Astrocyte (in vitro differentiated cells and primary cell): ENCODE measurements around the gene BCR. TPM values are rescaled to one million over a fixed set of nuclear protein-coding genes. Genes with fewer than 3 reads are reported as not detected.

Source experiments
- DNase-seq: peaks from one replicate; pipeline ENCODE4 v3.0.0-alpha.2; 2010; ENCODE audit warnings: low read depth
- FAIRE-seq: peaks from 2 replicates; lab custom pipeline; 2011; peaks lifted over from hg19 to GRCh38; lab: Jason Lieb, UNC
- H2AFZ ChIP-seq: 2 replicates; pipeline ENCODE4 v1.6.0; 2012; ENCODE audit warnings: low read depth, low read length, inconsistent platforms
- H3K27ac ChIP-seq: 2 replicates; pipeline ENCODE4 v1.5.1; 2011; ENCODE audit warnings: low read depth, low read length, inconsistent platforms
- H3K27me3 ChIP-seq: 2 replicates; pipeline ENCODE4 v1.6.0; 2011; ENCODE audit warnings: low read length, inconsistent platforms; ENCODE audit not compliant: insufficient read depth
- H3K36me3 ChIP-seq: 2 replicates; pipeline ENCODE4 v1.5.1; 2011; ENCODE audit warnings: low read length, inconsistent platforms; ENCODE audit not compliant: insufficient read depth
- H3K4me1 ChIP-seq: 2 replicates; pipeline ENCODE4 v1.5.1; 2011; ENCODE audit warnings: low read length, inconsistent platforms; ENCODE audit not compliant: insufficient read depth
- H3K4me2 ChIP-seq: 2 replicates; pipeline ENCODE4 v1.6.0; 2012; ENCODE audit warnings: low read length, inconsistent platforms
- H3K4me3 ChIP-seq: 2 replicates; pipeline ENCODE4 v1.5.1; 2011; ENCODE audit warnings: low read depth, mild to moderate bottlenecking, low read length, inconsistent platforms; ENCODE audit not compliant: insufficient read depth
- H3K79me2 ChIP-seq: 2 replicates; pipeline ENCODE4 v1.6.0; 2012; ENCODE audit warnings: mild to moderate bottlenecking, low read length, inconsistent platforms; ENCODE audit not compliant: insufficient read depth
- H3K9ac ChIP-seq: 2 replicates; pipeline ENCODE4 v1.6.0; 2012; ENCODE audit warnings: mild to moderate bottlenecking, low read length, inconsistent platforms
- H3K9me3 ChIP-seq: 2 replicates; pipeline ENCODE4 v1.5.1; 2012; ENCODE audit warnings: low read depth, mild to moderate bottlenecking, low read length, inconsistent platforms; ENCODE audit not compliant: insufficient read depth
- H4K20me1 ChIP-seq: 2 replicates; pipeline ENCODE4 v1.6.0; 2012; ENCODE audit warnings: low read length, inconsistent platforms; ENCODE audit not compliant: insufficient read depth
- H3K27ac Mint-ChIP-seq: one replicate; pipeline ENCODE4 v1.8.0; 2021; ENCODE audit warnings: mild to moderate bottlenecking, mixed read lengths; ENCODE audit not compliant: unreplicated experiment
- H3K27me3 Mint-ChIP-seq: one replicate; pipeline ENCODE4 v1.8.0; 2021; ENCODE audit warnings: low read depth, mixed read lengths; ENCODE audit not compliant: unreplicated experiment
- H3K36me3 Mint-ChIP-seq: one replicate; pipeline ENCODE4 v1.8.0; 2021; ENCODE audit warnings: low read depth, mixed read lengths; ENCODE audit not compliant: unreplicated experiment
- H3K4me1 Mint-ChIP-seq: one replicate; pipeline ENCODE4 v1.8.0; 2021; ENCODE audit warnings: low read depth, mixed read lengths; ENCODE audit not compliant: unreplicated experiment
- H3K4me3 Mint-ChIP-seq: one replicate; pipeline ENCODE4 v1.8.0; 2021; ENCODE audit warnings: mild to moderate bottlenecking, moderate library complexity, mixed read lengths; ENCODE audit not compliant: unreplicated experiment
- H3K9me3 Mint-ChIP-seq: one replicate; pipeline ENCODE4 v1.8.0; 2021; ENCODE audit warnings: mild to moderate bottlenecking, mixed read lengths; ENCODE audit not compliant: unreplicated experiment
- CTCF ChIP-seq: IDR thresholded peaks from 2 replicates; pipeline ENCODE4 v1.5.1; 2011; ENCODE audit warnings: low read depth, mild to moderate bottlenecking, inconsistent platforms, low read length, moderate library complexity; ENCODE audit not compliant: insufficient read depth
- EZH2 ChIP-seq: IDR thresholded peaks from 2 replicates; pipeline ENCODE4 v1.6.1; 2012; ENCODE audit warnings: mild to moderate bottlenecking, low read length, inconsistent platforms; ENCODE audit not compliant: insufficient read depth
- total RNA-seq: library from RNA; stranded (reverse); gene quantifications from 2 replicates; pipeline ENCODE4 v1.2.1, GENCODE V29; 2021

Gene BCR
- total RNA-seq, 1 donor from 2014 or later = 48.9 TPM

- H4K20me1 ChIP-seq = peaks cover 5% of the 10 kb centered on the region
- H3K4me3 ChIP-seq = no peak overlapping the region
- H3K9ac ChIP-seq = no peak overlapping the region
- H3K27me3 ChIP-seq = no peaks in the 10 kb centered on the region
- DNase-seq (no peak), FAIRE-seq (no peak)
- no peaks in the 10 kb centered on the region for H3K79me2 ChIP-seq
- no peaks in the 10 kb centered on the region for H3K4me1 ChIP-seq
- peaks cover 5% of the 10 kb centered on the region for H3K4me1 Mint-ChIP-seq
- H3K9me3 ChIP-seq = no peaks in the 10 kb centered on the region
- H3K27me3 Mint-ChIP-seq = no peaks in the 10 kb centered on the region
- H3K27ac ChIP-seq = no peak overlapping the region
- H3K4me2 ChIP-seq = no peak overlapping the region
- TF ChIP-seq EZH2 = no peak
- TF ChIP-seq CTCF = no peak
- H3K4me3 Mint-ChIP-seq = no peak overlapping the region
- peaks cover 3% of the 10 kb centered on the region for H3K36me3 ChIP-seq
- no peak overlapping the region for H3K27ac Mint-ChIP-seq
- H3K9me3 Mint-ChIP-seq = no peaks in the 10 kb centered on the region
- H2AFZ ChIP-seq = no peak overlapping the region
- H3K36me3 Mint-ChIP-seq = peaks cover 26% of the 10 kb centered on the region
These were observed 94.8 kb downstream of the BCR start for GRCh38 chr22:23274891-23275694.

DNA sequence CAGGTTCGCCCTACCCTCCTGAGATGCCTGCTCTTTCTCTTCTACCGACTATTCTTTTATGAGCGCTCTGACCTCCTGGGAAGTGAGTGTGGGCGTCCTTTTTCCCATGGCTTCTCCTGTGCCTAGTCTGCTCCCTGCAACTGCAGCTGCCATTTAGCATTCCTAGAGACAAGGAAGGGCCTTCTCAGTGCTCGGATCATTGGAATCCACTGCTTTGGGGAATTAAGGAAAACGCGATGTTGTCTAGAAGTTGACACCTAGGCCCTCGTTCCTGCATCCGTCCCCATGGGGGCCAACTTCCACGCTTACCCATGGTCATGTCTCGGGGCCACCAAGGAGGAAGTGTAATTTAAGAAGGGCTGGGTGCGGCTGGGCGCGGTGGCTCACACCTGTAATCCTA lies 95.4 kb downstream of the BCR start:
- Histone ChIP-seq H3K9ac (no peak overlapping the region), H3K27ac (no peak overlapping the region), H3K79me2 (no peaks in the 10 kb centered on the region), H3K27me3 (no peaks in the 10 kb centered on the region), H3K4me3 (no peak overlapping the region), H3K36me3 (peaks cover 3% of the 10 kb centered on the region), H3K4me2 (no peak overlapping the region), H3K9me3 (no peaks in the 10 kb centered on the region), H4K20me1 (peaks cover 6% of the 10 kb centered on the region), H2AFZ (no peak overlapping the region), H3K4me1 (no peaks in the 10 kb centered on the region)
- H3K4me1 Mint-ChIP-seq = peaks cover 5% of the 10 kb centered on the region
- H3K4me3 Mint-ChIP-seq = no peak overlapping the region
- H3K27me3 Mint-ChIP-seq = no peaks in the 10 kb centered on the region
- H3K9me3 Mint-ChIP-seq = no peaks in the 10 kb centered on the region
- FAIRE-seq (no peak), DNase-seq (no peak)
- H3K27ac Mint-ChIP-seq = no peak overlapping the region
- peaks cover 24% of the 10 kb centered on the region for H3K36me3 Mint-ChIP-seq
- TF ChIP-seq EZH2 (no peak), CTCF (no peak)
